ENCODE data around the gene CD8A. TPM values are rescaled to one million over a fixed set of nuclear protein-coding genes. Genes with fewer than 3 reads are reported as not detected.
"Not testable (repeated sequence)": the region's sequence is repeated elsewhere in the genome, so short reads cannot be mapped to it uniquely, and the experiment has no call there.

CD8A gene
- total RNA-seq, 2 experiments from 2014 or later, result 1.1 to 1.6 TPM

DNA sequence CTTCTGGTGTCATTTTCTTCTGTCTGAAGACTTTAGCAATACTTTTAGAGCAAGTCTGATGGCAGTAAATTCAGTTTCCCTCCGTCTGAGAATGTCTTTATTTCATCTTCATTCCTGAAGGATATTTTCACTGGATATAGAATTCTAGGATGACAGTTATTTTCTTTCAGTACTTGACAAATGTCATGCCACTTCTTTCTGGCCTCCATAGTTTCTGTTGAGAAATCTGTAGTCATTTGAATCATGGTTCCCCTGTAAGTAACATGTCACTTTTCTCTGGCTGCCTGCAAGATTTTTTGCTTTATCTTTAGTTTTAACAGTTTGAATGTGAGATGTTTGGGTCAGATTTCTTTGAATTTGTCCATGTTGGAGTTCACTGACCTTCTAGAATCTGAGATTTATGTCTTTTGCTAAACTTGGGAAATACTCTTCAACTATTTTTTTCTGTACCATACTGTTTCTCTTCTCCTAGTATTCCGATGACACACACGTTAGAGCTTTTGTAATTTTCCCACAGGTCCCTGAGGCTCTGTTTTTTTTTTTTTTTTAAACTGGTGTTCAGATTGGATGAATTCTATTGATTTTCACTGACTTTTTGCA is 40.4 kb downstream of the CD8A start:
- Mint-ChIP-seq H3K27ac (no peak overlapping the region), H3K4me3 (no peak overlapping the region)
- CTCF ChIA-PET, result interaction anchor here (1.6 kb wide), 1 partner anchor 13 kb away, joined by 4 read pairs; no protein-coding TSS in a partner anchor

DNA sequence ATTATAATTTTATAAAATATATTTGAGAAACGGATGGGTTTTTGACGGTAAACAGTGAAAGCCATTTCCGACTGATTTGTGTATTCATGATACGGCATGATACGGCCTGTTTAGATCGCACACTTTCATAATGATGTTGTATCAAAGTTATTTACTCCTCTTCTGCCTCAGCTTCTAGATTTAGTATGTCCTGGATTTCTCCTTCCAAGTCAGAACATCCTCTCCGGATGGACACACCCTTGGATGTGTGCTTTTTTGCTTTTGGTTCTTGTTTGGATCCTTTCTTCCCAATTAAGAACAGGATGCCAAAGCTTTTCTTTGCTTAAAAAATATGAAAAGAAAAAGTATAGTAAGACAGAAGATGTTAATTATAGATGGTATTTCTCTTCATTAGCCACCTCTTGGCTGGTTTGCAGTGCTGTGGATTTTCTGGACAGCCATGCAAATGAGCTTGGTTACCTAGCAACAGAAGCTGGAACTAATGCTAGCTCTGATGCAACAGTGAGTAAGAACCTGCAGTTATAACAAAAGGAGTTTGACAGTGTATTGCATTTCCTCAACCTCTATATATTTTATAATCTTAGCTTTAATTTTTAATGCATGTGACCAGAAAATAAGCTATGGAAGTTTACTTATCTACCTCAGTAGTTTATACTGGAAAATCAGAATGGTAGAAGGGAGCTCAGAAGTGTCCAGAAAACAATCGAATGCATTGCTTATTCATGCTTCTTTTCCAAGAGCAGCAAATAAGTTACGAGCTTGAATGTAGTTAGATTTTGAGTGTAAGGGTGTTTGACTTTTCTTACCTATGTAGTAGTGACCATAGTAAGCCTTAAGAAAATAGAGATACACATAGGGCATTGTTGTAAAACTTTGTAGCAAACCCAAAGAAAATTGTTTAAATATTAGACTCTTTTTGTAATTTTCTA is 42.7 kb downstream of the CD8A start:
- Mint-ChIP-seq H3K27ac (peak overlapping the region; percentile 33), H3K9me3 (ENCODE audit: low read depth) (peaks cover 6% of the 10 kb centered on the region), H3K27me3 (no peaks in the 10 kb centered on the region), H3K36me3 (ENCODE audit: low read depth) (peaks cover 52% of the 10 kb centered on the region), H3K4me3 (no peak overlapping the region), H3K4me1 (peaks cover 44% of the 10 kb centered on the region)
- intact Hi-C loops (cut with DNase I, micrococcal nuclease), result no loop called here
- CTCF ChIA-PET, result interaction anchor here (0.9 to 1.9 kb wide), 3 partner anchors 10 to 18 kb away, joined by 3 to 8 read pairs (median 4); no protein-coding TSS in a partner anchor
- POLR2A ChIA-PET, result no interaction called here
- DNase-seq (peak; percentile 41), ATAC-seq (peak; percentile 86)

More for the DNA sequence above, 40.4 kb downstream of the CD8A start:
- H3K36me3 Mint-ChIP-seq (ENCODE audit: low read depth), result peaks cover 54% of the 10 kb centered on the region
- DNase-seq, result no peak
- intact Hi-C loops (cut with DNase I, micrococcal nuclease), result loop anchor here in 1 of 2 experiments (2.0 kb wide), 1 partner anchor 24 kb away; no protein-coding TSS in a partner anchor
- peaks cover 6% of the 10 kb centered on the region for H3K9me3 Mint-ChIP-seq (ENCODE audit: low read depth)
- POLR2A ChIA-PET, result no interaction called here
- no peaks in the 10 kb centered on the region for H3K27me3 Mint-ChIP-seq
- peaks cover 34% of the 10 kb centered on the region for H3K4me1 Mint-ChIP-seq
- ATAC-seq, result no peak

DNA sequence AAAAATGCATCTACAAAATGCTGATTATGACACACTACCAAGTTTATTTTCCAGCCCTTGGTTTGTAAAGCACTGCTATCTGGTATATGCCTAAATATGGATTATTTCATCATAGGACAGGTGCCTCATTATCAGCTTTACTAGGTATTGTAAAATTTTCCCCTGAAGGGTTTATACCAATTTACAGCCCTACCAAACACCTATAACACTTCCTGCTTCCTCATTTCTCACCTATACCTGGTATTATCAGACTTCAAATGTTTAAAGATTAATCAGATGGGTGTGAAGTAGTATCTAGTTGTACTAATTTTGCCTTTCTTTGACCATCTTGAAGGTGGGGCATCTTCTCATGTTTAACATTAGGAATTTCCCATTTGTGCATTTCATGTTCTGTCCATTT is 43.8 kb downstream of the CD8A start:
- ATAC-seq, result no peak
- DNase-seq, result no peak
- Mint-ChIP-seq H3K4me3 (no peak overlapping the region), H3K36me3 (ENCODE audit: low read depth) (peaks cover 45% of the 10 kb centered on the region), H3K27me3 (no peaks in the 10 kb centered on the region), H3K9me3 (ENCODE audit: low read depth) (peaks cover 6% of the 10 kb centered on the region), H3K4me1 (peaks cover 48% of the 10 kb centered on the region), H3K27ac (peak overlapping the region; percentile 38)
- POLR2A ChIA-PET, result no interaction called here
- CTCF ChIA-PET, result no interaction called here
- intact Hi-C loops (cut with DNase I, micrococcal nuclease), result no loop called here

DNA sequence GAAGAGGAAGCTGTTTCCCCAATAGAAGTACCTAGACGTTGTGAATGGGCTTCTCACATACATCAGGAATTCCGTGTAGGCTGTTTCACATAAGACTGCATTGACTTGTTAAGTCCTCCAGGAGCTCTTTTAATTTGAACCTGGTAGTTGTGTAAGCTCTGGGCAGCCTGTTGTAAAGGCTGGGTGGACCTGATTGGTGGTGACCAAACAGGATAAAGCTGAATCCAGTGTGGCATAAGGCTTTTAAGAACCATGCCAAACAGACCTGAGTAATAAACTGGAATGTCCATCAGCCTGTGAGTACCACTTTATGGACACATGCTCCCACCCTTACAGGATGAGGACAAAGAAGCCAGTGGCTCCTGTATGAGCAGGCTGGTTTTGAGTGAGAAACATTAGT is 46.6 kb downstream of the CD8A start:
- ChIA-PET CTCF (interaction anchor here (0.9 kb wide), 1 partner anchor 20 kb away, joined by 4 read pairs; no protein-coding TSS in a partner anchor), POLR2A (no interaction called here)
- Mint-ChIP-seq H3K9me3 (ENCODE audit: low read depth) (no peaks in the 10 kb centered on the region), H3K27ac (no peak overlapping the region), H3K27me3 (no peaks in the 10 kb centered on the region), H3K36me3 (ENCODE audit: low read depth) (peaks cover 25% of the 10 kb centered on the region), H3K4me3 (no peak overlapping the region), H3K4me1 (peaks cover 37% of the 10 kb centered on the region)
- DNase-seq (no peak), ATAC-seq (no peak)
- intact Hi-C loops (cut with DNase I, micrococcal nuclease), result no loop called here

DNA sequence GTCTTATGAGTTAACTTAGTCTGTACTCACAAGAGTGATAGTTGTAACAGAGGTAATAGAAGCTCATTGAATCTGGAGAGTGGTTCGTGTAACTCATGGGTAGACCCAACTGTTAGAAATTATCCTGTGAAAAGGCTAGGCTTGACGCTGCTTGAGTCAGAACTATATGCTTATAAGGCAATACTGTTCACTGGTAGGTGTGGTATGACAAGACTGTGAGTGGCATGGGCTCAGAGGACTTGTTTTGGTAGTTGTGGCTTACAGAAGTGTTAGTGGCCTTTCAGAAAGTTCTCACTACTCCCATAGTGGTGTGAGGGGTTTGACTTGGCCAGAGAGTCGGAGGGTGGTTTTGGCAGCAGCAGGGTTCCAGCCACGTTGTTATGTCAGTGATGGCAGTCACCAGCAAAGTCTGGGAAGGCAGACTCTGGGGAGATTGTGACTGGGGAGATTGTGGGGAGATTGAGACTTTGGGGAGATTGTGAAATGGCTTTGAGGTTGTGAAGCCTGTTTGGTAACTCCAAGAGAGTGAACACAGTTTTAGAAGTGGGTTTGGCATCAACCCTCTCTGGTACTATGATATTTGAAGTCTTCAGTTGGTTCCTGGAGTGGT is 48.7 kb downstream of the CD8A start:
- ATAC-seq, result peak; percentile 70
- POLR2A ChIA-PET, result not testable (repeated sequence)

DNA sequence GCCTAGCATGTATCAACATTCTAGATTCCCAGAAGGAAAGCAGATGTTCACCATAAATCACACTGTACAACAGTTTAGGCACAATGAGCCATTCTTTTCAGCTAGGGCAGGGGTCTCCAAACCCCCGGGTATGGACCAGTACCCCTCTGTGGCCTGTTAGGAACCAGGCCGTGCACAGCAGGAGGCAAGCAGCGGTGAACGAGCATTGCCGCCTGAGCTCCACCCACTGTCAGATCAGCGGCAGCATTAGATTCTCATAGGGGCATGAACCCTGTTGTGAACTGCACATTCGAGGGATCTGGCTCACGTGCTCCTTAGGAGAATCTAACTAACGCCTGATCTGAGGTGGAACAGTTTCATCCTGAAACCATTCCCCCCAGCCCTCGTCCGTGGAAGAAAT is 50.8 kb downstream of the CD8A start:
- H3K27me3 Mint-ChIP-seq; POLR2A ChIA-PET; H3K4me3 Mint-ChIP-seq; H3K9me3 Mint-ChIP-seq (ENCODE audit: low read depth); CTCF ChIA-PET; intact Hi-C loops (cut with DNase I, micrococcal nuclease); ATAC-seq; H3K36me3 Mint-ChIP-seq (ENCODE audit: low read depth); H3K27ac Mint-ChIP-seq; DNase-seq: not testable (repeated sequence)
- peaks cover 11% of the 10 kb centered on the region for H3K4me1 Mint-ChIP-seq

More for the DNA sequence above, 48.7 kb downstream of the CD8A start:
- Mint-ChIP-seq H3K36me3 (ENCODE audit: low read depth) (peaks cover 13% of the 10 kb centered on the region), H3K27ac (peak overlapping the region; percentile 63), H3K4me1 (peaks cover 27% of the 10 kb centered on the region)
- H3K4me3 Mint-ChIP-seq; CTCF ChIA-PET; DNase-seq; intact Hi-C loops (cut with DNase I, micrococcal nuclease); H3K27me3 Mint-ChIP-seq; H3K9me3 Mint-ChIP-seq (ENCODE audit: low read depth): not testable (repeated sequence)

DNA sequence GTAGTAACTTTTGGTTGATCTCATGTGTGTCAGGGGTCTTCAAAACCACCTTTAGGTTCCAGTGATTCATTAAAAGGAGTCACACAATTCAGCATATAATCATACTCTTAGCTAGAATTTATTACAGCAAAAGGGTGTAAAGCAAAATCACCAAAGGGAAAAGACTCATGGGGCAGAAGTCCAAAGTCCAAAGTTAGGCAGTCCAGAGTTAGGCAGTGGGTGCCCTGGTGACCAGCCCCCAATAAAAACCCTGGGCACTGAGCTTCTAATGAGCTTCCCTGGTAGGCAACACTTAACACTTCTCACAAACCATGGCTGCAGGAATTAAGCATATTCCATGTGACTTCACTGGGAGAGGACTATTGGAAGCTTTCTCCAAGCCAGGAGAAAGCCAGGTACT is 51.2 kb downstream of the CD8A start:
- H3K27me3 Mint-ChIP-seq, result not testable (repeated sequence)

DNA sequence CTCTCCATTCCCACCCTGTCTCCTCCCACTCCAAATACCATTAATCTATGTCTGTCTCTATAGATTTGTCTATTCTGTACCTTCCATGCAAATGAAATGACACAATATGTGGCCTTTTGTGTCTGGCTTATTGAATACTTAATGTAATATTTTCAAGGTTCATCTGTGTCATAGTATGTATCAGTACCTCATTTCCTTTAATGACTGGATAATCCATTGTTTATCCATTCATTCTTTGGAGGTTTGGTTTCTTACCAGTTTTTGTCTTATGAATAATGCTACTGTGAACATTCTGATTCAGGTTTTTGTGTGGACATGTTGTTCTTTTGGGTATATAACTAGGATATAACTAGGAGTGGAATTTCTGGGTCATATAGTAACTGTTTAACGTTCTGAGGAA is 55.8 kb downstream of the CD8A start:
- intact Hi-C loops (cut with DNase I, micrococcal nuclease); CTCF ChIA-PET; DNase-seq; H3K27me3 Mint-ChIP-seq; H3K9me3 Mint-ChIP-seq (ENCODE audit: low read depth); H3K27ac Mint-ChIP-seq; POLR2A ChIA-PET; H3K4me1 Mint-ChIP-seq; H3K36me3 Mint-ChIP-seq (ENCODE audit: low read depth); H3K4me3 Mint-ChIP-seq: not testable (repeated sequence)
- peak; percentile 51 for ATAC-seq

More for the DNA sequence above, 51.2 kb downstream of the CD8A start:
- intact Hi-C loops (cut with DNase I, micrococcal nuclease); POLR2A ChIA-PET; H3K36me3 Mint-ChIP-seq (ENCODE audit: low read depth); DNase-seq; H3K27ac Mint-ChIP-seq; CTCF ChIA-PET; ATAC-seq; H3K4me1 Mint-ChIP-seq; H3K9me3 Mint-ChIP-seq (ENCODE audit: low read depth); H3K4me3 Mint-ChIP-seq: not testable (repeated sequence)

Other genes starting within 250 kb of the CD8A start
- 10 to 100 TPM; 35.0 to 35.8 TPM for gene CHMP3, start 227.5 kb downstream of the CD8A start, total RNA-seq
- gene RNF103, start 167.0 kb downstream of the CD8A start, total RNA-seq, result 10 to 100 TPM in 1 of 2 experiments, 1 to 10 TPM in 1; 8.4 to 10.0 TPM
- 10 to 100 TPM; 35.0 to 44.3 TPM for gene RMND5A, start 70.6 kb downstream of the CD8A start, total RNA-seq
- 1 to 10 TPM; 2.1 to 2.3 TPM for gene CD8B, start 71.0 kb upstream of the CD8A start, total RNA-seq
- under 1 TPM; 0.43 to 0.86 TPM for gene RGPD1, start 151.2 kb upstream of the CD8A start, total RNA-seq
- 1 to 10 TPM; 1.1 to 1.3 TPM for gene PLGLB1, start 230.9 kb upstream of the CD8A start, total RNA-seq

Measured in activated CD4-positive, alpha-beta T cell treated with anti-CD3 and anti-CD28 coated beads for 36 hours (primary cell).